NB4 (cell line): Measurements from ENCODE around the gene SSTR1.

Experiments
- DNase-seq: peaks from one replicate; pipeline ENCODE4 v3.0.0; 2010; ENCODE audit warnings: low read depth
- H3K4me3 ChIP-seq: one replicate; pipeline ENCODE4 v1.5.1; 2011; ENCODE audit warnings: mild to moderate bottlenecking, low read depth, low read length, moderate library complexity
- MYC ChIP-seq: IDR thresholded peaks from 2 replicates; pipeline ENCODE4 v1.6.1; 2011; ENCODE audit warnings: low read depth, low read length
- POLR2A ChIP-seq: IDR thresholded peaks from 2 replicates; pipeline ENCODE4 v1.6.1; 2011; ENCODE audit warnings: mild to moderate bottlenecking; ENCODE audit not compliant: insufficient read length; ENCODE audit errors: extremely low read depth
- TF ChIP-seq, protein P1 (sequence below): IDR thresholded peaks from one replicate; pipeline ENCODE4 v1.5.1; 2012; ENCODE audit warnings: low read depth, low read length
- TF ChIP-seq, protein P2 (sequence below): IDR thresholded peaks from 2 replicates; pipeline ENCODE4 v1.6.1; 2011; ENCODE audit warnings: low read depth, low read length

Gene SSTR1

DNA sequence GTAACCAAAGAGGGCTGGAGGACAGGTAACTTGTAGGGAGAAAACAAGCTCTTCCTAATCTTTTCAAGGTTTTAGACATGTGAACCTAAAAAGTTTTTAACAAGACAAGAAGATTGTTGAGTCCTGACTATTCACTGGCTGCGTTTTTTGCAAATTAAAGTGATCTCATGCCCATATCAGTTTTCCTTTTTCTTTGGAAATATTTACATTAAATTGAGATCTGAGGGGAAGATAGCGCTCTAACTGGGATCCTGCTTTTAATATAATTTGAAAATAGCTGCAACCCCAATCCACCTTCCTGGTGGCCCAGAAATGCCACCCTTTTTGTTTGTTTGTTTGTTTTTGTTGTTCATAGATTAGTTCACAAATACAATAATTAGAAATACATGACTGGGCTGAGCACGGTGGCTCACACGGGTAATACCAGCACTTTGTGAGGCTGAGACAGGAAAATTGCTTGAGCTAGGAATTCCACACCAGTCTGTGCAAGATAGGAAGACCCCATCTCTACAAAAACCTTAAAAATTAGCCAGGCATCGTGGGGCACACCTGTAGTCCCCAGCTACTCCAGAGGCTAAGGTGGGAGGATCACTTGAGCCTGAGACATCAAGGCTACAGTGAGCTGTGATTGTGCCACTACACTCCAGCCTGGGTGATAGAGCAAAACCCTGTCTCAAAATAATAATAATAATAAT lies 2.4 kb upstream of the SSTR1 start:
- TF ChIP-seq POLR2A: no peak
- TF ChIP-seq MYC: no peak
- TF ChIP-seq, protein P1, sequence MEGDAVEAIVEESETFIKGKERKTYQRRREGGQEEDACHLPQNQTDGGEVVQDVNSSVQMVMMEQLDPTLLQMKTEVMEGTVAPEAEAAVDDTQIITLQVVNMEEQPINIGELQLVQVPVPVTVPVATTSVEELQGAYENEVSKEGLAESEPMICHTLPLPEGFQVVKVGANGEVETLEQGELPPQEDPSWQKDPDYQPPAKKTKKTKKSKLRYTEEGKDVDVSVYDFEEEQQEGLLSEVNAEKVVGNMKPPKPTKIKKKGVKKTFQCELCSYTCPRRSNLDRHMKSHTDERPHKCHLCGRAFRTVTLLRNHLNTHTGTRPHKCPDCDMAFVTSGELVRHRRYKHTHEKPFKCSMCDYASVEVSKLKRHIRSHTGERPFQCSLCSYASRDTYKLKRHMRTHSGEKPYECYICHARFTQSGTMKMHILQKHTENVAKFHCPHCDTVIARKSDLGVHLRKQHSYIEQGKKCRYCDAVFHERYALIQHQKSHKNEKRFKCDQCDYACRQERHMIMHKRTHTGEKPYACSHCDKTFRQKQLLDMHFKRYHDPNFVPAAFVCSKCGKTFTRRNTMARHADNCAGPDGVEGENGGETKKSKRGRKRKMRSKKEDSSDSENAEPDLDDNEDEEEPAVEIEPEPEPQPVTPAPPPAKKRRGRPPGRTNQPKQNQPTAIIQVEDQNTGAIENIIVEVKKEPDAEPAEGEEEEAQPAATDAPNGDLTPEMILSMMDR: no peak
- TF ChIP-seq, protein P2, sequence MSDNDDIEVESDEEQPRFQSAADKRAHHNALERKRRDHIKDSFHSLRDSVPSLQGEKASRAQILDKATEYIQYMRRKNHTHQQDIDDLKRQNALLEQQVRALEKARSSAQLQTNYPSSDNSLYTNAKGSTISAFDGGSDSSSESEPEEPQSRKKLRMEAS: no peak

GRCh38 chr14:38205949-38206665 lies 1.6 kb upstream of the SSTR1 start:
- DNase-seq: no peak
- TF ChIP-seq MYC (no peak), POLR2A (no peak)
- TF ChIP-seq, protein P1: no peak
- TF ChIP-seq, protein P2: no peak

More for the DNA sequence above, 2.4 kb upstream of the SSTR1 start:
- H3K4me3 ChIP-seq: no peak overlapping the region
- no peak for DNase-seq

DNA sequence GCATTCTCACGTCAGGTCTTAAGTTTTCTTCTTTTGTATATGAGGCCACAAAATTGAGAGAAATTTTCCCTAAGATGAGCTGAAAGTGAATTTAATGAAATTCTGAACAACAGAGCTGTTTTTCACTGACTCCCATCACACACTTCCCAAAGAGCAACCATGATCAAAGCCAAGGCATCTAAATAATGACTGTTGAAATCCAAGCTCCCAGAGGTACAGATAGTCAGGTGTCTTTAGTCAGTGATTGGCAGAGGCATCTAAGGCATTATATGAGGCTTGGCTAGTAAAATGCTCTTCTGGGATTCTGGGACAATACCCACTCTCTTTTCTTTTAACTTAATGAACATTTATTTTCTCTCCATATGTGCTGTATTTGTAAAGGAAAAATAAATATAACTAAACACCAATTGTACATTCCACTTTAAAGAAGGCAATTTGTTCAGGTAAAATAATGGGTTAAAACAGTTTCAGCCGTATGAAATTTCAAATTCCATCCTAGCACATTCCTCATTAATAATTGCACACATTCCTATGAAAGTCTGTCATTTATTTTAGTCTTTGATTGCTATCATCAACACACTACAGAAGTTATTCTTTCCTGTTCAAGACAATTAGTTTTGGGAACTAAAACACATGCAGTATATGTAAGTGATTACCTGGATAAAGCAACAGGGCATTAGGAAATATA lies 871 bp upstream of the SSTR1 start:
- no peak for DNase-seq
- no peak overlapping the region for H3K4me3 ChIP-seq
- TF ChIP-seq POLR2A (no peak), MYC (no peak)
- TF ChIP-seq, protein P1: no peak
- TF ChIP-seq, protein P2: no peak

More at GRCh38 chr14:38205949-38206665, 1.6 kb upstream of the SSTR1 start:
- no peak overlapping the region for H3K4me3 ChIP-seq

DNA sequence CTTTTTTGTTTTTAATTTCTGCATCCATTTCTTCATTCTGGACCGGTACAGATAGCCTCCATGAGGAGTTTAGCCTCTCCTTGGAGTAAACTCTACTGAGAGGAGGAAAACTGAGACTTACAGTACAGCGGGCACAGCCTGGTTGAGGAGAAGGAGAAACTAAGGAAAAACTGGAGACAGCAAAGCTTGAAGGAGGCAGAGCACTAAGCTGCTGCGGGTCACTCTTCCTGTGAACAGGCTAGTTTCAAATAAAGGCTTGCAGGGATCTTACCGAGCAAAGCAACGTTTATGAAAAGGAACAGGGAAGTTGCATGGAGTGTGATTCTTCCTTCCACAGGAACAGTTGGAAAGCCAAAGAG lies 348 bp upstream of the SSTR1 start:
- DNase-seq: no peak
- no peak for TF ChIP-seq POLR2A
- TF ChIP-seq MYC: no peak
- TF ChIP-seq, protein P1: no peak
- TF ChIP-seq, protein P2: no peak
- no peak overlapping the region for H3K4me3 ChIP-seq

- no peak for DNase-seq
- H3K4me3 ChIP-seq: no peak overlapping the region
- TF ChIP-seq MYC (no peak), POLR2A (no peak)
- TF ChIP-seq, protein P2: no peak
- TF ChIP-seq, protein P1: no peak
These were observed 1.2 kb downstream of the SSTR1 start for GRCh38 chr14:38208618-38209562.
